ENCODE results near the gene DACH1.

DNA sequence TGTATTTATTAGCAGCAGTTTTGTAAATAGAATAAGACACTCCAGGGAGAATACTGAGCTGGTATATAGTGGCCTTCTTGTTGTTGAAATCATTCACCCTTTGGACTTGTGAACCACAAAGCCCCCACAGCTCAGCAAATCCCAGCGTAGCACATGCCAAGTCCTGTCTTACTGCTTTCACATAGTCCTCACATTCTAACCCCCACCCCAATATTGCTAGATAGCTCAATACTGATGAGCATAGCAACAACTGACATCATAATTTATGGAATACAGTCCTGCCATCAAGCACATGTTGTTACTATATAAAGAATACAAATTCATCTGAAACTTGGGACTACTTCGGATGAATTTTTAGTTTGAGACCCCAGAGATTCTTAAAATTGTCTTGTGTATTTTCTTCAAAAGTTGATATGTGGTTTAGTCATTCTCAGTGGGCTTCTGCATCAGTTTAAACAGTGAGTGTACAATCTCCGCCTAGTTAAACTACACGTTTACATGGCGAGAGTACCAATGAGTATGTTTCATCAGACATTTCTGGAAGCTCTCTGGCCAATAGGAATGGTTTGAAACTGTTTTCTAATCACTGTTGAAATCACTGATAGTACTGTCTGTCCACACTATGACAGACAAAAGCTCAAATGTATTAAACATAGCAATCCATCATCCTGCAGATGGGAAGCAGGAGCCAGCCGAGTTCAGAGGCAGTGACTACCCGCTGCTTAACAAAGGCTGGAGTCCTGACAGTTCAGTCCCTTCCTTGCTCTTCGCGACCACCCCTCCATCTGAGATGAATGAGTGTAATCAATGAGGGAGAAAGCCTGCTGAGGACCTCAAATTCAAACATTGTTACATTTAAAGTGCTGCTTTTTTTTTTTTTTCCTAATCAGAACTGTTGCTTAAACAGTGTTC lies 15.2 kb downstream of the DACH1 start:
- TF ChIP-seq, protein P1, sequence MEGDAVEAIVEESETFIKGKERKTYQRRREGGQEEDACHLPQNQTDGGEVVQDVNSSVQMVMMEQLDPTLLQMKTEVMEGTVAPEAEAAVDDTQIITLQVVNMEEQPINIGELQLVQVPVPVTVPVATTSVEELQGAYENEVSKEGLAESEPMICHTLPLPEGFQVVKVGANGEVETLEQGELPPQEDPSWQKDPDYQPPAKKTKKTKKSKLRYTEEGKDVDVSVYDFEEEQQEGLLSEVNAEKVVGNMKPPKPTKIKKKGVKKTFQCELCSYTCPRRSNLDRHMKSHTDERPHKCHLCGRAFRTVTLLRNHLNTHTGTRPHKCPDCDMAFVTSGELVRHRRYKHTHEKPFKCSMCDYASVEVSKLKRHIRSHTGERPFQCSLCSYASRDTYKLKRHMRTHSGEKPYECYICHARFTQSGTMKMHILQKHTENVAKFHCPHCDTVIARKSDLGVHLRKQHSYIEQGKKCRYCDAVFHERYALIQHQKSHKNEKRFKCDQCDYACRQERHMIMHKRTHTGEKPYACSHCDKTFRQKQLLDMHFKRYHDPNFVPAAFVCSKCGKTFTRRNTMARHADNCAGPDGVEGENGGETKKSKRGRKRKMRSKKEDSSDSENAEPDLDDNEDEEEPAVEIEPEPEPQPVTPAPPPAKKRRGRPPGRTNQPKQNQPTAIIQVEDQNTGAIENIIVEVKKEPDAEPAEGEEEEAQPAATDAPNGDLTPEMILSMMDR (IDR thresholded peaks at IDR 0.05; ENCODE audit: low read depth, low read length) = no peak
- no peak for TF ChIP-seq POLR2A (IDR thresholded peaks at IDR 0.05; ENCODE audit: extremely low read depth, insufficient read length)

Measured in NB4 (cell line).